Chondrocyte (in vitro differentiated cells): Measurements from ENCODE around the gene PIKFYVE. TPM values are rescaled to one million over a fixed set of nuclear protein-coding genes. Genes with fewer than 3 reads are reported as not detected.
"Not testable (repeated sequence)": the region's sequence is repeated elsewhere in the genome, so short reads cannot be mapped to it uniquely, and the experiment has no call there.

Experiments
- DNase-seq: peaks from one replicate; pipeline ENCODE4 v3.0.0; 2021; ENCODE audit warnings: mixed read lengths, low spot score
- H3K27ac Mint-ChIP-seq: one replicate; pipeline ENCODE4 v1.8.0; 2021; ENCODE audit warnings: mild to moderate bottlenecking, moderate library complexity, mixed read lengths; ENCODE audit not compliant: unreplicated experiment
- H3K27me3 Mint-ChIP-seq: 2 replicates; pipeline ENCODE4 v1.8.0; 2021; ENCODE audit warnings: low read depth, mixed read lengths
- H3K36me3 Mint-ChIP-seq: 2 replicates; pipeline ENCODE4 v1.8.0; 2021; ENCODE audit warnings: low read depth, mixed read lengths
- H3K4me1 Mint-ChIP-seq: 2 replicates; pipeline ENCODE4 v1.8.0; 2021; ENCODE audit warnings: low read depth, mild to moderate bottlenecking, mixed read lengths
- H3K4me3 Mint-ChIP-seq: one replicate; pipeline ENCODE4 v1.8.0; 2021; ENCODE audit warnings: mild to moderate bottlenecking, moderate library complexity, mixed read lengths; ENCODE audit not compliant: unreplicated experiment
- H3K9me3 Mint-ChIP-seq: 2 replicates; pipeline ENCODE4 v1.8.0; 2021; ENCODE audit warnings: low read depth, mixed read lengths
- total RNA-seq: library from RNA; stranded (reverse); gene quantifications from 3 replicates; pipeline ENCODE4 v1.2.1, GENCODE V29; 2021
- TF ChIP-seq, protein P1 (sequence below): fragments of 200-600 bp; sonication (generic); IDR thresholded peaks from 2 replicates; pipeline ENCODE4 v1.5.0; 2021; ENCODE audit warnings: antibody characterized with exemption, mild to moderate bottlenecking, moderate library complexity

PIKFYVE gene
- total RNA-seq, 1 donor from 2014 or later = 24.7 TPM

DNA sequence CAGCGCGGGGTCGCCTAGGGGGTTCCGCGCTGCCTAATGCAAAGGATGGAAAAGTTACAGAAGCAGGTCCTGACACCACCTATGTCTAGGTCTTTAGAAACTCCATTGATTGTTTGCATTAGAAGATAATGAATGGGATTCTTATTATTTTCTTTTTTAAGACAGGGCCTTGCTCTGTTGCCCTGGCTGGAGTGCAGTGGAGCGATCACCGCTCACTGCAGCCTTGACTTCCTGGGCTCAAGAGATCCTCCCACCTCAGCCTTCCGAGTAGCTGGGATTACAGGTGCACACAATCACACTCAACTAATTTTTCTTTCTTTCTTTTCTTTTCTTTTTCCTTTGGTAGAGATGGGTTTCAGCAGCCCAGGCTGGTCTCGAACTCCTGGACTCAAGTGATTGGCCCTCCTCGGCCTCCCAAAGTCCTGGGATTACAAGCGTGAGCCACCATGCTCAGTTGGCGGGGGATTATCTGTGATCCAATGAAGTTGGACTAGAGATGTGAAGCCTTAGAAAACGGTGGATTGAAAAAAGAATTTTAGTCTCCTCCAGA is 10.4 kb upstream of the PIKFYVE start:
- Mint-ChIP-seq H3K4me1 (peaks cover 24% of the 10 kb centered on the region), H3K36me3 (peaks cover 3% of the 10 kb centered on the region)
- no peak for DNase-seq

DNA sequence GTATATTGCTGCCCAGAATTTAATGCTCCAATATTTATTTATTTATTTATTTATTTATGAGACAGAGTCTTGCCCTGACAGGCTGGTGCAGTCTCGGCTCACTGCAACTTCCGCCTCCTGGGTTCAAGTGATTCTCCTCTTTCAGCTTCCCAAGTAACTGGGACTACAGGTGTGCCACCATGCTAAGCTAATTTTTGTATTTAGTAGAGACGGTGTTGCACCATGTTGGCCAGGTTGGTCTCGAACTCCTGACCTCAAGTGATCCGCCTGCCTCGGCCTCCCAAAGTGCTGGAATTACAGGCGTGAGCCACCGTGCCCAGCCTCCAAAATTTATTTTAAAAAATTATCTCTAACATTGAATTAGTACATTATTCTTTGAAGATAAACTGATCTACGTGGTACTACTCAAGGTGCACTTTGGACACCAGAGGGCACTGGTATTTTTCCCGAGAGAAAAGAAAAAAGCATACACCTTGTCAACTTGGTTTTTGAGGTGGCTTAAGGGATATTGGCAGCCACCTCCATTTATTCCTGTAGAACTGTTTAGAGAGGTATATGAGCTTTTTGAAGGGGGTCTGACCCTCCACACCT is 9.8 kb upstream of the PIKFYVE start:
- TF ChIP-seq, protein P1, sequence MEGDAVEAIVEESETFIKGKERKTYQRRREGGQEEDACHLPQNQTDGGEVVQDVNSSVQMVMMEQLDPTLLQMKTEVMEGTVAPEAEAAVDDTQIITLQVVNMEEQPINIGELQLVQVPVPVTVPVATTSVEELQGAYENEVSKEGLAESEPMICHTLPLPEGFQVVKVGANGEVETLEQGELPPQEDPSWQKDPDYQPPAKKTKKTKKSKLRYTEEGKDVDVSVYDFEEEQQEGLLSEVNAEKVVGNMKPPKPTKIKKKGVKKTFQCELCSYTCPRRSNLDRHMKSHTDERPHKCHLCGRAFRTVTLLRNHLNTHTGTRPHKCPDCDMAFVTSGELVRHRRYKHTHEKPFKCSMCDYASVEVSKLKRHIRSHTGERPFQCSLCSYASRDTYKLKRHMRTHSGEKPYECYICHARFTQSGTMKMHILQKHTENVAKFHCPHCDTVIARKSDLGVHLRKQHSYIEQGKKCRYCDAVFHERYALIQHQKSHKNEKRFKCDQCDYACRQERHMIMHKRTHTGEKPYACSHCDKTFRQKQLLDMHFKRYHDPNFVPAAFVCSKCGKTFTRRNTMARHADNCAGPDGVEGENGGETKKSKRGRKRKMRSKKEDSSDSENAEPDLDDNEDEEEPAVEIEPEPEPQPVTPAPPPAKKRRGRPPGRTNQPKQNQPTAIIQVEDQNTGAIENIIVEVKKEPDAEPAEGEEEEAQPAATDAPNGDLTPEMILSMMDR = no peak
- no peak overlapping the region for H3K27ac Mint-ChIP-seq
- DNase-seq = no peak
- no peaks in the 10 kb centered on the region for H3K27me3 Mint-ChIP-seq
- no peaks in the 10 kb centered on the region for H3K9me3 Mint-ChIP-seq
- no peak overlapping the region for H3K4me3 Mint-ChIP-seq
- peaks cover 3% of the 10 kb centered on the region for H3K36me3 Mint-ChIP-seq
- H3K4me1 Mint-ChIP-seq = peaks cover 24% of the 10 kb centered on the region

More for the DNA sequence above, 10.4 kb upstream of the PIKFYVE start:
- H3K4me3 Mint-ChIP-seq = peak overlapping the region; percentile 95
- H3K27ac Mint-ChIP-seq = peak overlapping the region; percentile 95
- TF ChIP-seq, protein P1 = no peak
- no peaks in the 10 kb centered on the region for H3K9me3 Mint-ChIP-seq
- H3K27me3 Mint-ChIP-seq = no peaks in the 10 kb centered on the region

DNA sequence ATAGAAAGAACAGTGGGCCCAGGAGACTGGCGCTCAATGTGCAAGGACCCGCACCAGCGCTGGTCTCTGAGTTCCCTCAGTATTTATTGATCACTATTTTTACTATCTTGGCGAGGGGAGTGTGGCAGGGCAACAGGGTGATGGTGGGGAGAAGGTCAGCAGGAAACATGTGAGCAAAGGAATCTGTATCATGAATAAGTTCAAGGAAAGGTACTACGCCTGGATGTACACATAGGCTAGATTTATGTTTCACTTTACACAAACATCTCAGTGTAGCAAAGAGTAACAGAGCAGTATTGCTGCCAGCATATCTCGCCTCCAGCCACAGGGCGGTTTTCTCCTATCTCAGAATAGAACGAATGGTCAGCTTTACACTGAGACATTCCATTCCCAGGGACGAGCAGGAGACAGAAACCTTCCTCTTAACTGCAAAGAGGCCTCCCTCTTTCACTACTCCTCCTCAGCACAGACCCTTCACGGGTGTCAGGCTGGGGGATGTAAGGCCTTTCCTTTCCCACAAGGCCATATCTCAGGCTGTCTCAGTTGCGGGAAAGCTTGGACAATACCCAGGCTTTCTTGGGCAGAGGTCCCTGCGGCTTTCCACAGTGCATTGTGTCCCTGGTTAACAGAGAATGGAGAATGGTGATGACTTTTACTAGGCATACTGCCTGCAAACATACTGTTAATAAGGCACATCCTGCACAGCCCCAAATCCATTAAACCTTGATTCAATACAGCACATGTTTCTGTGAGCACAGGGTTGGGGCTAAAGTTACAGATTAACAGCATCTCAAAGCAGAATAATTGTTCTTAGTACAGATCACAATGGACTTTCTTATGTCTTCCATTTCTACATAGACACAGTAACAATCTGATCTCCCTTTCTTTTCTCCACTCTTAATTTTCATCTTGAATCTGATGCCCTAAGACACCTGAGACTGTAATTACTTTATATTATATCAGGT is 8.9 kb upstream of the PIKFYVE start:
- DNase-seq, H3K4me3 Mint-ChIP-seq, H3K9me3 Mint-ChIP-seq: not testable (repeated sequence)

DNA sequence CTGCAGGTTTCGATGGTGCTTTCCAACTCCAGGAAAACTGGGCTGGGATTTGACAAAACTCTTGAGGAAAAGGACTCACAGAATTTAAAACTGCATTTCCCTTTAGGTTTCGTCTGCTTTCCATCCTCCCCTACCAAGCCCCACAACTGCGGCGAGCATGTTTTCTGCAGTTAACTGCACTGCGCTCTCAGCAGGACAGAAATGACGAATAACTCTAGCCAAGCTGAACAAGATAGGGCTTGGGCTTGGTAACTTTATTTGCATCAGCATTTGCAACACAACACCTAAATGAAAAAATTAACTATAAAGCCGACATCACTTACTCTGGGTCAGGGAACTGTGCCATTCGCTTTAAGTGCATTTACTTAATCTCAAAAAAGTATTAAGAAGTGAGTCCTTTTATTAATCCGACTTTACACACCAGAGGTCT is 669 bp upstream of the PIKFYVE start:
- Mint-ChIP-seq H3K27me3 (no peaks in the 10 kb centered on the region), H3K4me3 (peak overlapping the region; percentile 89), H3K4me1 (peaks cover 33% of the 10 kb centered on the region), H3K36me3 (peaks cover 2% of the 10 kb centered on the region), H3K27ac (peak overlapping the region; percentile 99), H3K9me3 (peaks cover 4% of the 10 kb centered on the region)
- TF ChIP-seq, protein P1 = no peak
- no peak for DNase-seq

More for the DNA sequence above, 8.9 kb upstream of the PIKFYVE start:
- peaks cover 23% of the 10 kb centered on the region for H3K4me1 Mint-ChIP-seq
- H3K36me3 Mint-ChIP-seq, H3K27me3 Mint-ChIP-seq: not testable (repeated sequence)
- peak overlapping the region; percentile 20 for H3K27ac Mint-ChIP-seq

DNA sequence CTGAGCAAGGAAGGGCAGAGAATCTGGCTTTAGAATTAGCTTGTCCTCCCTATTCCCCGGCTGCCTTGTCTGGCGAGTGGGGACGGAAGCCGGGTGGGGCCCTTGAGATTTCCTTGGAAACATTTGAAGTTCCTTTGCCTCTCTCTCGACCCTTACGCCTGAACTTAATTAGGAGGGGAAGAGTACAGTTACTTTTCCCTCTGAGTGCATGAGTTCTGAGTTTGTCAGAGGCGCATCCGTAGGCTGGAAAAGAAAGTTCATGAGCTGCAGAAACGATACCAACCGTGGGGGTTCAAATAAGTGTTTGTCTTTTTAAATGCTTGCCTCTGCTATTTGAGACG is 468 bp downstream of the PIKFYVE start:
- H3K4me3 Mint-ChIP-seq = peak overlapping the region; percentile 89
- TF ChIP-seq, protein P1 = no peak
- peaks cover 4% of the 10 kb centered on the region for H3K9me3 Mint-ChIP-seq
- DNase-seq = no peak
- peaks cover 33% of the 10 kb centered on the region for H3K4me1 Mint-ChIP-seq
- H3K27me3 Mint-ChIP-seq = no peaks in the 10 kb centered on the region
- H3K36me3 Mint-ChIP-seq = peaks cover 5% of the 10 kb centered on the region
- peak overlapping the region; percentile 99 for H3K27ac Mint-ChIP-seq
